Measurements from ENCODE around the gene PAX7.

Gene PAX7

GRCh38 chr1:18649693-18650370 lies 19.2 kb downstream of the PAX7 start:
- Histone ChIP-seq H3K27ac (no peak overlapping the region), H3K4me1 (ENCODE audit: low read depth, poor library complexity, severe bottlenecking) (no peaks in the 10 kb centered on the region), H3K4me2 (no peak overlapping the region)

GRCh38 chr1:18651713-18652112 lies 21.1 kb downstream of the PAX7 start:
- H3K27ac ChIP-seq, result no peak overlapping the region
- no peak overlapping the region for H3K4me3 ChIP-seq (IDR thresholded peaks at IDR 0.05; ENCODE audit: insufficient read depth, low read depth, low read length)
- H3K9ac ChIP-seq, result no peak overlapping the region
- H3K4me2 ChIP-seq, result no peak overlapping the region
- H3K36me3 ChIP-seq (ENCODE audit: insufficient read depth), result no peaks in the 10 kb centered on the region
- H3K79me2 ChIP-seq (ENCODE audit: insufficient read depth, low read depth), result no peaks in the 10 kb centered on the region
- H2AFZ ChIP-seq (ENCODE audit: low read depth), result no peak overlapping the region
- H3K4me1 ChIP-seq (ENCODE audit: low read depth, poor library complexity, severe bottlenecking), result no peaks in the 10 kb centered on the region
- peaks cover 38% of the 10 kb centered on the region; the same call in 1 of the 2 replicates for H3K27me3 ChIP-seq (ENCODE audit: insufficient read depth, low read depth)
- H4K20me1 ChIP-seq (ENCODE audit: insufficient read depth), result no peaks in the 10 kb centered on the region
- TF ChIP-seq CTCF (conservative IDR thresholded peaks at IDR 0.05; ENCODE audit: low read depth, low read length), result no peak

More at GRCh38 chr1:18649693-18650370, 19.2 kb downstream of the PAX7 start:
- Histone ChIP-seq H4K20me1 (ENCODE audit: insufficient read depth) (no peaks in the 10 kb centered on the region), H2AFZ (ENCODE audit: low read depth) (no peak overlapping the region), H3K4me3 (IDR thresholded peaks at IDR 0.05; ENCODE audit: insufficient read depth, low read depth, low read length) (no peak overlapping the region), H3K36me3 (ENCODE audit: insufficient read depth) (no peaks in the 10 kb centered on the region), H3K27me3 (ENCODE audit: insufficient read depth, low read depth) (peaks cover 30% of the 10 kb centered on the region; the same call in 1 of the 2 replicates), H3K79me2 (ENCODE audit: insufficient read depth, low read depth) (no peaks in the 10 kb centered on the region), H3K9ac (no peak overlapping the region)
- TF ChIP-seq CTCF (conservative IDR thresholded peaks at IDR 0.05; ENCODE audit: low read depth, low read length), result no peak

- Histone ChIP-seq H3K27me3 (ENCODE audit: insufficient read depth, low read depth) (peaks cover 45% of the 10 kb centered on the region; the same call in 1 of the 2 replicates), H2AFZ (ENCODE audit: low read depth) (no peak overlapping the region), H3K4me3 (IDR thresholded peaks at IDR 0.05; ENCODE audit: insufficient read depth, low read depth, low read length) (no peak overlapping the region), H3K4me1 (ENCODE audit: low read depth, poor library complexity, severe bottlenecking) (no peaks in the 10 kb centered on the region), H3K36me3 (ENCODE audit: insufficient read depth) (no peaks in the 10 kb centered on the region), H4K20me1 (ENCODE audit: insufficient read depth) (no peaks in the 10 kb centered on the region), H3K27ac (no peak overlapping the region), H3K4me2 (no peak overlapping the region), H3K79me2 (ENCODE audit: insufficient read depth, low read depth) (no peaks in the 10 kb centered on the region), H3K9ac (no peak overlapping the region)
- TF ChIP-seq CTCF (conservative IDR thresholded peaks at IDR 0.05; ENCODE audit: low read depth, low read length), result no peak
These were observed 22.1 kb downstream of the PAX7 start for GRCh38 chr1:18652791-18653190.

- Histone ChIP-seq H3K79me2 (ENCODE audit: insufficient read depth, low read depth) (no peaks in the 10 kb centered on the region), H3K27ac (no peak overlapping the region), H2AFZ (ENCODE audit: low read depth) (no peak overlapping the region), H3K4me1 (ENCODE audit: low read depth, poor library complexity, severe bottlenecking) (no peaks in the 10 kb centered on the region), H3K4me2 (no peak overlapping the region), H4K20me1 (ENCODE audit: insufficient read depth) (no peaks in the 10 kb centered on the region), H3K4me3 (IDR thresholded peaks at IDR 0.05; ENCODE audit: insufficient read depth, low read depth, low read length) (no peak overlapping the region), H3K27me3 (ENCODE audit: insufficient read depth, low read depth) (peaks cover 47% of the 10 kb centered on the region), H3K36me3 (ENCODE audit: insufficient read depth) (no peaks in the 10 kb centered on the region), H3K9ac (no peak overlapping the region)
- TF ChIP-seq CTCF (conservative IDR thresholded peaks at IDR 0.05; ENCODE audit: low read depth, low read length), result no peak
These were observed 22.7 kb downstream of the PAX7 start for GRCh38 chr1:18653367-18653766.

Measured in KMS-11 (cell line).